Memory B cell (primary cell): Measurements from ENCODE around the gene ACAP3.
A peak's percentile ranks its signal among the peaks of the same experiment; 100 is the strongest.

Experiments
- ATAC-seq: fragments of 150-1000 bp; cut with Tn5 transposase; 2 replicates; pipeline ENCODE4 v1.10.0; 2021; ENCODE audit warnings: low read depth, mild to moderate bottlenecking, moderate library complexity
- DNase-seq, 2 donors: peaks; one replicate each; pipeline ENCODE4 v3.0.0; 2022; ENCODE audit warnings: low spot score in 2 of 2
- H3K27ac Mint-ChIP-seq: one replicate; pipeline ENCODE4 v1.8.0; 2022; ENCODE audit warnings: mild to moderate bottlenecking, moderate library complexity, mixed read lengths
- H3K27me3 Mint-ChIP-seq: one replicate; pipeline ENCODE4 v1.8.0; 2022; ENCODE audit warnings: mixed read lengths
- H3K36me3 Mint-ChIP-seq: one replicate; pipeline ENCODE4 v1.8.0; 2022; ENCODE audit warnings: mild to moderate bottlenecking, mixed read lengths
- H3K4me1 Mint-ChIP-seq: one replicate; pipeline ENCODE4 v1.8.0; 2022; ENCODE audit warnings: mixed read lengths
- H3K4me3 Mint-ChIP-seq: one replicate; pipeline ENCODE4 v1.8.0; 2022; ENCODE audit warnings: mild to moderate bottlenecking, moderate library complexity, mixed read lengths
- H3K9me3 Mint-ChIP-seq: one replicate; pipeline ENCODE4 v1.8.0; 2022; ENCODE audit warnings: mixed read lengths

Gene ACAP3

GRCh38 chr1:1307261-1307922 is 338 bp downstream of the ACAP3 start:
- Mint-ChIP-seq H3K4me1 (peaks cover 21% of the 10 kb centered on the region), H3K27me3 (no peaks in the 10 kb centered on the region), H3K4me3 (peak overlapping the region; percentile 84), H3K9me3 (no peaks in the 10 kb centered on the region), H3K27ac (peak overlapping the region; percentile 75), H3K36me3 (no peaks in the 10 kb centered on the region)
- ATAC-seq (no peak), DNase-seq (peak in 1 of 2 donors; percentile 53)

GRCh38 chr1:1306661-1307260 is 969 bp downstream of the ACAP3 start:
- H3K4me3 Mint-ChIP-seq: peak overlapping the region; percentile 84
- peak overlapping the region; percentile 75 for H3K27ac Mint-ChIP-seq
- H3K27me3 Mint-ChIP-seq: no peaks in the 10 kb centered on the region
- DNase-seq: no peak
- H3K36me3 Mint-ChIP-seq: no peaks in the 10 kb centered on the region
- peaks cover 21% of the 10 kb centered on the region for H3K4me1 Mint-ChIP-seq
- ATAC-seq: no peak
- H3K9me3 Mint-ChIP-seq: no peaks in the 10 kb centered on the region

GRCh38 chr1:1306070-1306660 is 1.6 kb downstream of the ACAP3 start:
- H3K9me3 Mint-ChIP-seq: no peaks in the 10 kb centered on the region
- H3K4me1 Mint-ChIP-seq: peaks cover 21% of the 10 kb centered on the region
- no peaks in the 10 kb centered on the region for H3K27me3 Mint-ChIP-seq
- no peaks in the 10 kb centered on the region for H3K36me3 Mint-ChIP-seq
- H3K27ac Mint-ChIP-seq: peak overlapping the region; percentile 75
- no peak for DNase-seq
- ATAC-seq: no peak
- H3K4me3 Mint-ChIP-seq: peak overlapping the region; percentile 84

- peak overlapping the region; percentile 84 for H3K4me3 Mint-ChIP-seq
- DNase-seq (peak; percentile 73 to 76), ATAC-seq (peak; percentile 52)
- no peaks in the 10 kb centered on the region for H3K27me3 Mint-ChIP-seq
- H3K9me3 Mint-ChIP-seq: no peaks in the 10 kb centered on the region
- peak overlapping the region; percentile 75 for H3K27ac Mint-ChIP-seq
- peaks cover 21% of the 10 kb centered on the region for H3K4me1 Mint-ChIP-seq
- H3K36me3 Mint-ChIP-seq: no peaks in the 10 kb centered on the region
These were observed 2.2 kb downstream of the ACAP3 start for GRCh38 chr1:1305300-1306069.

GRCh38 chr1:1304331-1305299 is 3.1 kb downstream of the ACAP3 start:
- DNase-seq (no peak), ATAC-seq (no peak)
- H3K4me1 Mint-ChIP-seq: peaks cover 21% of the 10 kb centered on the region
- H3K36me3 Mint-ChIP-seq: no peaks in the 10 kb centered on the region
- H3K27ac Mint-ChIP-seq: no peak overlapping the region
- H3K4me3 Mint-ChIP-seq: peak overlapping the region; percentile 84
- H3K27me3 Mint-ChIP-seq: no peaks in the 10 kb centered on the region
- no peaks in the 10 kb centered on the region for H3K9me3 Mint-ChIP-seq

- Mint-ChIP-seq H3K27me3 (no peaks in the 10 kb centered on the region), H3K27ac (no peak overlapping the region), H3K4me1 (peaks cover 21% of the 10 kb centered on the region), H3K9me3 (no peaks in the 10 kb centered on the region), H3K4me3 (peak overlapping the region; percentile 3), H3K36me3 (no peaks in the 10 kb centered on the region)
- DNase-seq: no peak
- no peak for ATAC-seq
These were observed 4.0 kb downstream of the ACAP3 start for GRCh38 chr1:1303736-1304135.

- H3K4me1 Mint-ChIP-seq: peaks cover 21% of the 10 kb centered on the region
- DNase-seq: no peak
- H3K27ac Mint-ChIP-seq: no peak overlapping the region
- no peaks in the 10 kb centered on the region for H3K9me3 Mint-ChIP-seq
- ATAC-seq: no peak
- H3K4me3 Mint-ChIP-seq: no peak overlapping the region
- no peaks in the 10 kb centered on the region for H3K36me3 Mint-ChIP-seq
- no peaks in the 10 kb centered on the region for H3K27me3 Mint-ChIP-seq
These were observed 4.7 kb downstream of the ACAP3 start for GRCh38 chr1:1302951-1303509.

- DNase-seq (no peak), ATAC-seq (no peak)
- H3K27me3 Mint-ChIP-seq: no peaks in the 10 kb centered on the region
- no peak overlapping the region for H3K4me3 Mint-ChIP-seq
- no peaks in the 10 kb centered on the region for H3K9me3 Mint-ChIP-seq
- no peaks in the 10 kb centered on the region for H3K36me3 Mint-ChIP-seq
- peaks cover 19% of the 10 kb centered on the region for H3K4me1 Mint-ChIP-seq
- H3K27ac Mint-ChIP-seq: no peak overlapping the region
These were observed 5.7 kb downstream of the ACAP3 start for GRCh38 chr1:1302006-1302430.

GRCh38 chr1:1300352-1300739 is 7.4 kb downstream of the ACAP3 start:
- ATAC-seq (no peak), DNase-seq (no peak)
- Mint-ChIP-seq H3K36me3 (no peaks in the 10 kb centered on the region), H3K4me3 (no peak overlapping the region), H3K27me3 (no peaks in the 10 kb centered on the region), H3K4me1 (peaks cover 5% of the 10 kb centered on the region), H3K9me3 (no peaks in the 10 kb centered on the region), H3K27ac (no peak overlapping the region)

- DNase-seq: no peak
- peaks cover 5% of the 10 kb centered on the region for H3K4me1 Mint-ChIP-seq
- H3K9me3 Mint-ChIP-seq: no peaks in the 10 kb centered on the region
- H3K27ac Mint-ChIP-seq: no peak overlapping the region
- peak; percentile 86 for ATAC-seq
- no peak overlapping the region for H3K4me3 Mint-ChIP-seq
- H3K36me3 Mint-ChIP-seq: no peaks in the 10 kb centered on the region
- H3K27me3 Mint-ChIP-seq: no peaks in the 10 kb centered on the region
These were observed 7.9 kb downstream of the ACAP3 start for GRCh38 chr1:1299686-1300351.

GRCh38 chr1:1298861-1299685 is 8.7 kb downstream of the ACAP3 start:
- no peak for ATAC-seq
- H3K27ac Mint-ChIP-seq: no peak overlapping the region
- DNase-seq: no peak
- no peaks in the 10 kb centered on the region for H3K36me3 Mint-ChIP-seq
- H3K27me3 Mint-ChIP-seq: no peaks in the 10 kb centered on the region
- no peaks in the 10 kb centered on the region for H3K9me3 Mint-ChIP-seq
- no peak overlapping the region for H3K4me3 Mint-ChIP-seq
- no peaks in the 10 kb centered on the region for H3K4me1 Mint-ChIP-seq

- DNase-seq: no peak
- H3K4me1 Mint-ChIP-seq: no peaks in the 10 kb centered on the region
- H3K36me3 Mint-ChIP-seq: peaks cover 1% of the 10 kb centered on the region
- H3K27ac Mint-ChIP-seq: no peak overlapping the region
- H3K9me3 Mint-ChIP-seq: no peaks in the 10 kb centered on the region
- H3K27me3 Mint-ChIP-seq: no peaks in the 10 kb centered on the region
- ATAC-seq: no peak
- H3K4me3 Mint-ChIP-seq: no peak overlapping the region
These were observed 9.8 kb downstream of the ACAP3 start for GRCh38 chr1:1297802-1298424.
